H1 (cell line): ENCODE measurements around the gene NPHP3. TPM values are rescaled to one million over a fixed set of nuclear protein-coding genes. Genes with fewer than 3 reads are reported as not detected.

ENCODE experiments used
- BCL11A ChIP-seq, 2 experiments: IDR thresholded peaks; one replicate each; pipeline ENCODE4 v1.6.1; 2011; ENCODE audit warnings: low read depth in 2 of 2, low read length in 2 of 2, mild to moderate bottlenecking in 2 of 2
- NANOG ChIP-seq: IDR thresholded peaks from 2 replicates; pipeline ENCODE4 v1.6.1; 2011; ENCODE audit warnings: low read length, low read depth, mild to moderate bottlenecking, inconsistent platforms; ENCODE audit not compliant: insufficient read depth, poor library complexity, severe bottlenecking
- POLR2A ChIP-seq, 2 experiments: IDR thresholded peaks; 1 replicate in 1 of 2; 2 replicates in 1 of 2; pipeline ENCODE4 v1.6.1; 2011; ENCODE audit warnings: low read depth in 2 of 2, low read length in 2 of 2, mild to moderate bottlenecking in 2 of 2; ENCODE audit errors: control extremely low read depth in 1 of 2
- TAF1 ChIP-seq: IDR thresholded peaks from 2 replicates; pipeline ENCODE4 v1.6.1; 2011; ENCODE audit warnings: mild to moderate bottlenecking, low read depth, low read length
- polyA plus RNA-seq, 7 experiments: library from polyadenylated mRNA; depleted of rRNA in 3 of 7; stranded (reverse) in 5 of 7; unstranded in 2 of 7; fragments of >200 nt in 5 of 7; fragments of 200-250 nt in 2 of 7; gene quantifications; 1 replicate in 5 of 7; 2 replicates in 1 of 7; 4 replicates in 1 of 7; pipeline versions ENCODE4 v1.2.1 to v1.2.3, GENCODE V29; 2011 to 2013; ENCODE audit warnings: missing spikeins in 2 of 7, mixed read lengths in 2 of 7
- total RNA-seq: library from RNA; stranded (reverse); fragmentation: NEBNext Ultra II Directional; extraction: Animal tissue kit (Norgen Biotek cat#: 25700); gene quantifications from 2 replicates; pipeline ENCODE4 v1.2.1, GENCODE V29; 2021

Gene NPHP3
- total and polyA plus RNA-seq, 2 of the 8 experiments (the other 6 are each of a cell fraction or from before 2014, with no cell fraction given), result 6.8 to 14.8 TPM

DNA sequence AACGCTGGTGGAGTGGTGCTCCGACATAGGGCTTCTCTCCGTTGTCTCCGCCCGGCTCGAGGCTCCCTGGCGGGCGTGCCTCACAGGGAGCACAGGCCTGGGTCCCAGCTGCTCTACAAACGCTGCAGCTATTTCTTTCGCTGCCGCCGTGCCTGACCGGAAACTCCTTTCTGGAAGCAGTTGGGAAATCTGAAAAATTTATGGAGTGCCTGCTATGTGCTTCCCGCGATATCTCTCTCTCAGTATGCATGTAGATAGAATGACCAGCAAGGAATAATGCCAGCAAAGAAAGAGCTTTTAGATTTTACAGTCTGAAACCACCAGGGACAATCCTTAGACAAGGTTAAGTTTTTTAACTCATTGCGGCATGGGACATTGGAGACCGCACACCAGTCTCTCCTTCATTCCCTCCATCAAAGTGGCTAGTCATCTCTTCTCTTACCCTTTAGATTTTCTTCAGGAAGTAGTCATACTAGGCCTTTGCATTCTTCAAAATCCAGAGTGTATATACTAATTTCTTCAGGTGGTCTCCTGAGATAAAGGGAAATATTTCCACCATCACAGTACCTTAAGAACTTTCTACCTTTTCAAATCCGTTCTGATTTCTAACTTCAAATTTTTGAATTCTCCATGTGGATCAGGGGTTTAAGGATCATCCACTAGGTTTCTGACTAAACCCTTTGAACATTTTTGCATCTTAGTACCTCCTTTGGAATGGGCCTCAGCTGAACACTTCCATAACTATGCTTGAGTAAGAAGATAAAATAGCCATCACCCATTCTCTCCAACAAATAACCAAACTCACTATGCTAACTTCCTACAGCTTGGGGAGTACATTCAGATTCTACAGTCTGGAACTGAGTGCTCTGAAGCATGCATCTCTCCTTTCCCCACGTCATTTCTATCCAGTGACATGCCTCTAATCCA lies 1.1 kb upstream of the NPHP3 start (continued):
- TF ChIP-seq NANOG, result no peak
- peak; percentile 42; the same call in 1 of the 2 replicates for TF ChIP-seq TAF1
- peak in 1 of 2 experiments; percentile 67; a peak in 2 of 3 replicates for TF ChIP-seq POLR2A (IDR thresholded peaks at IDR 0.05; ENCODE audit: control extremely low read depth in 1 of 2, low read depth in 2 of 2, low read length in 2 of 2)
- no peak for TF ChIP-seq BCL11A (IDR thresholded peaks at IDR 0.05; ENCODE audit: low read depth in 2 of 2, low read length in 2 of 2)
- TF ChIP-seq, all 59 proteins: peak for 6
